IMR-90 (cell line): ENCODE measurements around the gene GPRIN3. TPM values are rescaled to one million over a fixed set of nuclear protein-coding genes. Genes with fewer than 3 reads are reported as not detected.

ENCODE experiments used
- ATAC-seq: fragments of 200-7000 bp; cut with Tn5 transposase; 2 replicates; pipeline ENCODE4 v1.9.1; 2020; ENCODE audit warnings: low read depth, mild to moderate bottlenecking, moderate library complexity
- BruUV-seq: library from RNA; stranded (reverse); fragments of 400-500 nt; replicated peaks from 2 replicates; lab custom pipeline; 2021; lab: Mats Ljungman, UMichigan
- CTCF ChIA-PET: fragments of 300-600 bp; formaldehyde crosslinking; extraction: SDS; loops from one replicate; lab custom pipeline; 2021; ENCODE audit warnings: antibody characterized with exemption; lab: Yijun Ruan, JAX
- POLR2A ChIA-PET: fragments of 300-600 bp; sonication (Branson Sonifier 250); formaldehyde crosslinking; loops from one replicate; lab custom pipeline; 2022; ENCODE audit warnings: antibody characterized with exemption; ENCODE audit not compliant: unreplicated experiment; lab: Charles Lee
- DNase-seq: peaks from one replicate; pipeline ENCODE4 v3.0.0; 2013
- H2AFZ ChIP-seq: replicated peaks from 2 replicates; pipeline ENCODE3; 2013; ENCODE audit warnings: low read length, mild to moderate bottlenecking; ENCODE audit not compliant: poor library complexity
- H2AK5ac ChIP-seq: 2 replicates; pipeline ENCODE4 v1.6.1; 2013; ENCODE audit warnings: low read depth, low read length, inconsistent platforms
- H2AK9ac ChIP-seq: replicated peaks from 2 replicates; pipeline ENCODE3; 2013; ENCODE audit warnings: mild to moderate bottlenecking, low read depth, low read length, moderate library complexity; ENCODE audit not compliant: poor library complexity
- H2BK120ac ChIP-seq: 2 replicates; pipeline ENCODE4 v1.6.1; 2013; ENCODE audit warnings: low read depth, low read length, inconsistent platforms
- H2BK15ac ChIP-seq: 3 replicates; pipeline ENCODE4 v1.6.1; 2013; ENCODE audit warnings: low read depth, low read length, inconsistent platforms
- H2BK20ac ChIP-seq: 2 replicates; pipeline ENCODE4 v1.6.1; 2013; ENCODE audit warnings: low read depth, mild to moderate bottlenecking, inconsistent platforms, low read length, moderate library complexity
- H2BK5ac ChIP-seq: 2 replicates; pipeline ENCODE4 v1.6.1; 2013; ENCODE audit warnings: mild to moderate bottlenecking, low read depth, low read length, inconsistent platforms; ENCODE audit not compliant: poor library complexity, severe bottlenecking
- H3K14ac ChIP-seq: replicated peaks from 2 replicates; pipeline ENCODE4 v1.6.1; 2013; ENCODE audit warnings: low read depth, low read length, inconsistent platforms
- H3K18ac ChIP-seq: 2 replicates; pipeline ENCODE4 v1.6.1; 2013; ENCODE audit warnings: low read depth, low read length, control low read depth
- H3K23ac ChIP-seq: 2 replicates; pipeline ENCODE4 v1.6.1; 2013; ENCODE audit warnings: low read depth, low read length, inconsistent platforms
- H3K27ac ChIP-seq: 2 replicates; pipeline ENCODE4 v1.5.1; 2013; ENCODE audit warnings: mild to moderate bottlenecking, control low read depth, low read length; ENCODE audit not compliant: insufficient read depth
- H3K27me3 ChIP-seq: 2 replicates; pipeline ENCODE4 v1.6.1; 2013; ENCODE audit warnings: low read length; ENCODE audit not compliant: control insufficient read depth, insufficient read depth
- H3K36me3 ChIP-seq: 2 replicates; pipeline ENCODE4 v1.6.1; 2013; ENCODE audit warnings: low read length, mixed read lengths; ENCODE audit not compliant: control insufficient read depth, insufficient read depth
- H3K4ac ChIP-seq: 2 replicates; pipeline ENCODE4 v1.6.1; 2013; ENCODE audit warnings: low read depth, low read length, inconsistent platforms
- H3K4me1 ChIP-seq: 2 replicates; pipeline ENCODE4 v1.6.1; 2013; ENCODE audit warnings: low read length, mixed read lengths; ENCODE audit not compliant: control insufficient read depth, insufficient read depth
- H3K4me2 ChIP-seq: 2 replicates; pipeline ENCODE4 v1.6.1; 2013; ENCODE audit warnings: low read depth, mild to moderate bottlenecking, control low read depth, low read length, moderate library complexity
- H3K4me3 ChIP-seq: 2 replicates; pipeline ENCODE4 v1.5.1; 2013; ENCODE audit warnings: low read depth, mild to moderate bottlenecking, control low read depth, low read length, moderate library complexity; ENCODE audit not compliant: insufficient read depth
- H3K56ac ChIP-seq: 2 replicates; pipeline ENCODE4 v1.6.1; 2013; ENCODE audit warnings: low read length, inconsistent platforms; ENCODE audit not compliant: insufficient read depth; ENCODE audit errors: extremely low read depth
- H3K79me1 ChIP-seq, 2 experiments: 2 replicates each; pipeline ENCODE4 v1.6.1; 2013; ENCODE audit warnings: low read length in 2 of 2, inconsistent platforms in 1 of 2, low read depth in 1 of 2
- H3K9ac ChIP-seq: 2 replicates; pipeline ENCODE4 v1.6.1; 2013; ENCODE audit warnings: low read depth, low read length, control low read depth
- H3K9me1 ChIP-seq: 2 replicates; pipeline ENCODE4 v1.6.1; 2013; ENCODE audit warnings: low read length, inconsistent platforms; ENCODE audit not compliant: insufficient read depth
- H3K9me3 ChIP-seq: 2 replicates; pipeline ENCODE4 v1.6.1; 2013; ENCODE audit warnings: low read length; ENCODE audit not compliant: control insufficient read depth, insufficient read depth
- H4K20me1 ChIP-seq: 2 replicates; pipeline ENCODE4 v1.6.1; 2013; ENCODE audit warnings: low read length, inconsistent platforms; ENCODE audit not compliant: insufficient read depth
- H4K5ac ChIP-seq: 2 replicates; pipeline ENCODE4 v1.6.1; 2013; ENCODE audit warnings: mild to moderate bottlenecking, low read depth, low read length, control low read depth
- H4K8ac ChIP-seq, 2 experiments: 2 replicates each; pipeline ENCODE4 v1.6.1; 2013; ENCODE audit warnings: low read depth in 2 of 2, low read length in 2 of 2, control low read depth in 1 of 2, inconsistent platforms in 1 of 2
- H4K91ac ChIP-seq: 2 replicates; pipeline ENCODE4 v1.6.1; 2013; ENCODE audit warnings: low read depth, low read length, inconsistent platforms; ENCODE audit not compliant: insufficient read depth
- BHLHE40 ChIP-seq: fragments of 150-350 bp; IDR thresholded peaks from 2 replicates; pipeline ENCODE4 v1.6.1; 2016; ENCODE audit warnings: mild to moderate bottlenecking, low read depth, low read length
- CEBPB ChIP-seq: IDR thresholded peaks from 2 replicates; pipeline ENCODE4 v1.6.1; 2012; ENCODE audit warnings: low read depth, low read length, improper control_type of control experiment
- CHD1 ChIP-seq: IDR thresholded peaks from 2 replicates; pipeline ENCODE4 v1.6.1; 2012; ENCODE audit warnings: low read depth, low read length, improper control_type of control experiment
- ELK1 ChIP-seq: fragments of 150-350 bp; IDR thresholded peaks from 2 replicates; pipeline ENCODE4 v1.6.1; 2016; ENCODE audit warnings: low read depth, mild to moderate bottlenecking, low read length, moderate library complexity, borderline replicate concordance
- FOS ChIP-seq: fragments of 150-350 bp; IDR thresholded peaks from 2 replicates; pipeline ENCODE4 v1.6.1; 2016; ENCODE audit warnings: low read depth, low read length
- MAFK ChIP-seq: IDR thresholded peaks from 2 replicates; pipeline ENCODE4 v1.6.1; 2012; ENCODE audit warnings: low read depth, low read length, improper control_type of control experiment
- MAZ ChIP-seq: IDR thresholded peaks from 2 replicates; pipeline ENCODE4 v1.6.1; 2012; ENCODE audit warnings: low read depth, mild to moderate bottlenecking, low read length, improper control_type of control experiment, moderate library complexity, borderline replicate concordance
- MXI1 ChIP-seq: IDR thresholded peaks from 2 replicates; pipeline ENCODE4 v1.6.1; 2012; ENCODE audit warnings: low read depth, mild to moderate bottlenecking, low read length, moderate library complexity, borderline replicate concordance
- NFE2L2 ChIP-seq: fragments of 150-350 bp; IDR thresholded peaks from 2 replicates; pipeline ENCODE4 v1.6.1; 2016; ENCODE audit warnings: low read depth, mild to moderate bottlenecking, low read length
- POLR2A ChIP-seq: IDR thresholded peaks from 2 replicates; pipeline ENCODE4 v1.6.1; 2012; ENCODE audit warnings: mild to moderate bottlenecking, low read depth, low read length
- RAD21 ChIP-seq: IDR thresholded peaks from 2 replicates; pipeline ENCODE4 v1.6.1; 2012; ENCODE audit warnings: low read length, improper control_type of control experiment
- RCOR1 ChIP-seq: IDR thresholded peaks from 2 replicates; pipeline ENCODE4 v1.6.1; 2012; ENCODE audit warnings: mild to moderate bottlenecking, low read length, improper control_type of control experiment; ENCODE audit not compliant: insufficient replicate concordance
- RFX5 ChIP-seq: IDR thresholded peaks from 2 replicates; pipeline ENCODE4 v1.8.0; 2012; ENCODE audit warnings: low read depth, mild to moderate bottlenecking, low read length, moderate library complexity
- SMC3 ChIP-seq: fragments of 150-350 bp; IDR thresholded peaks from 2 replicates; pipeline ENCODE4 v1.6.1; 2016; ENCODE audit warnings: low read depth, mild to moderate bottlenecking, antibody characterized with exemption, low read length, moderate library complexity
- USF2 ChIP-seq: fragments of 150-350 bp; IDR thresholded peaks from 2 replicates; pipeline ENCODE4 v1.6.1; 2017; ENCODE audit warnings: mild to moderate bottlenecking, antibody characterized with exemption, low read length, low read depth
- WGBS, 2 experiments: methylation state at CpG; one replicate each; pipeline versions ENCODE4 v1.1.5 to v1.1.7; 2013; ENCODE audit warnings: missing lambda C conversion rate in 2 of 2; ENCODE audit not compliant: insufficient read length in 1 of 2; ENCODE audit errors: extremely low coverage in 2 of 2; 5-methylcytosine and 5-hydroxymethylcytosine counted together
- dilution Hi-C: fragments of 300-500 bp; cut with HindIII; formaldehyde crosslinking; loops from one replicate; pipeline ENCODE4 v1.14.3; 2018; ENCODE audit warnings: low sequenced_read_pairs; ENCODE audit not compliant: unreplicated experiment
- in situ Hi-C: fragments of 300-500 bp; cut with MboI; formaldehyde crosslinking; loops from 3 replicates; pipeline ENCODE4 v1.14.3; 2019; ENCODE audit warnings: low sequenced_read_pairs, inconsistent platforms, mixed read lengths
- intact Hi-C: fragments of 100-400 bp; cut with micrococcal nuclease; formaldehyde crosslinking; loops from 2 replicates; pipeline ENCODE4 v1.10.0; 2022
- polyA plus RNA-seq, 3 experiments: library from polyadenylated mRNA; depleted of rRNA; stranded (reverse); fragments of >200 nt; gene quantifications; 2 replicates each; pipeline ENCODE4 v1.2.3, GENCODE V29; 2012; ENCODE audit warnings: low replicate concordance in 1 of 3
- total RNA-seq: library from RNA; depleted of rRNA; stranded (reverse); fragments of >200 nt; gene quantifications from 2 replicates; pipeline ENCODE4 v1.2.3, GENCODE V29; 2012
- TF ChIP-seq, protein P1 (sequence below): conservative IDR thresholded peaks from 2 replicates; pipeline ENCODE4 v1.5.1; 2012; ENCODE audit warnings: mild to moderate bottlenecking, low read depth, low read length, improper control_type of control experiment

GPRIN3 gene
- total and polyA plus RNA-seq, 2 of the 4 experiments (the other 2 are of a cell fraction), result under 0.01 TPM; not detected in 1

- H2AK5ac ChIP-seq, result no peak overlapping the region
- TF ChIP-seq MAFK (no peak), NFE2L2 (no peak), POLR2A (no peak), BHLHE40 (no peak), ELK1 (no peak), CEBPB (no peak), SMC3 (no peak), MAZ (no peak), MXI1 (no peak), FOS (no peak), RAD21 (no peak), CHD1 (no peak), RFX5 (no peak), RCOR1 (no peak), USF2 (no peak)
- TF ChIP-seq, protein P1, sequence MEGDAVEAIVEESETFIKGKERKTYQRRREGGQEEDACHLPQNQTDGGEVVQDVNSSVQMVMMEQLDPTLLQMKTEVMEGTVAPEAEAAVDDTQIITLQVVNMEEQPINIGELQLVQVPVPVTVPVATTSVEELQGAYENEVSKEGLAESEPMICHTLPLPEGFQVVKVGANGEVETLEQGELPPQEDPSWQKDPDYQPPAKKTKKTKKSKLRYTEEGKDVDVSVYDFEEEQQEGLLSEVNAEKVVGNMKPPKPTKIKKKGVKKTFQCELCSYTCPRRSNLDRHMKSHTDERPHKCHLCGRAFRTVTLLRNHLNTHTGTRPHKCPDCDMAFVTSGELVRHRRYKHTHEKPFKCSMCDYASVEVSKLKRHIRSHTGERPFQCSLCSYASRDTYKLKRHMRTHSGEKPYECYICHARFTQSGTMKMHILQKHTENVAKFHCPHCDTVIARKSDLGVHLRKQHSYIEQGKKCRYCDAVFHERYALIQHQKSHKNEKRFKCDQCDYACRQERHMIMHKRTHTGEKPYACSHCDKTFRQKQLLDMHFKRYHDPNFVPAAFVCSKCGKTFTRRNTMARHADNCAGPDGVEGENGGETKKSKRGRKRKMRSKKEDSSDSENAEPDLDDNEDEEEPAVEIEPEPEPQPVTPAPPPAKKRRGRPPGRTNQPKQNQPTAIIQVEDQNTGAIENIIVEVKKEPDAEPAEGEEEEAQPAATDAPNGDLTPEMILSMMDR, result no peak
- H4K8ac ChIP-seq, result no peak overlapping the region
- no peak overlapping the region for H2BK120ac ChIP-seq
- H3K9ac ChIP-seq, result no peak overlapping the region
- no peak for ATAC-seq
- no peak overlapping the region for H2BK5ac ChIP-seq
- H4K91ac ChIP-seq, result no peak overlapping the region
- no peak overlapping the region for H3K23ac ChIP-seq
- H3K18ac ChIP-seq, result no peak overlapping the region
- H3K14ac ChIP-seq, result no peak overlapping the region
- POLR2A ChIA-PET, result no interaction called here
- H3K79me1 ChIP-seq, result no peaks in the 10 kb centered on the region
- H2BK15ac ChIP-seq, result no peak overlapping the region
- no peak overlapping the region for H3K4me3 ChIP-seq
- CTCF ChIA-PET, result no interaction called here
- no peak overlapping the region for H2AFZ ChIP-seq
- BruUV-seq, result no TSS peak
- no peaks in the 10 kb centered on the region for H3K9me3 ChIP-seq
- WGBS, 2 experiments, result no CpG with 5 or more reads among the region's 3 CpGs
- H3K36me3 ChIP-seq, result no peaks in the 10 kb centered on the region
- intact Hi-C loops (no loop called here), in situ Hi-C loops (no loop called here), dilution Hi-C loops (no loop called here)
- H3K4me1 ChIP-seq, result no peaks in the 10 kb centered on the region
- no peak overlapping the region for H4K5ac ChIP-seq
- H2BK20ac ChIP-seq, result no peak overlapping the region
- H3K9me1 ChIP-seq, result no peaks in the 10 kb centered on the region
- no peak overlapping the region for H3K56ac ChIP-seq
- no peak for DNase-seq
- no peak overlapping the region for H3K27ac ChIP-seq
- H4K20me1 ChIP-seq, result no peaks in the 10 kb centered on the region
- H3K4ac ChIP-seq, result no peak overlapping the region
- H2AK9ac ChIP-seq, result no peak overlapping the region
- H3K27me3 ChIP-seq, result no peaks in the 10 kb centered on the region
- no peak overlapping the region for H3K4me2 ChIP-seq
These were observed 113.8 kb downstream of the GPRIN3 start for GRCh38 chr4:89193843-89194242.
